OCI-M2 (cell line): ENCODE data around the gene CRACR2A.

Experiments used
- DNase-seq: peaks from one replicate; lab custom pipeline; 2025; ENCODE audit not compliant: unreplicated experiment; lab: John Stamatoyannopoulos, UW

CRACR2A gene

DNA sequence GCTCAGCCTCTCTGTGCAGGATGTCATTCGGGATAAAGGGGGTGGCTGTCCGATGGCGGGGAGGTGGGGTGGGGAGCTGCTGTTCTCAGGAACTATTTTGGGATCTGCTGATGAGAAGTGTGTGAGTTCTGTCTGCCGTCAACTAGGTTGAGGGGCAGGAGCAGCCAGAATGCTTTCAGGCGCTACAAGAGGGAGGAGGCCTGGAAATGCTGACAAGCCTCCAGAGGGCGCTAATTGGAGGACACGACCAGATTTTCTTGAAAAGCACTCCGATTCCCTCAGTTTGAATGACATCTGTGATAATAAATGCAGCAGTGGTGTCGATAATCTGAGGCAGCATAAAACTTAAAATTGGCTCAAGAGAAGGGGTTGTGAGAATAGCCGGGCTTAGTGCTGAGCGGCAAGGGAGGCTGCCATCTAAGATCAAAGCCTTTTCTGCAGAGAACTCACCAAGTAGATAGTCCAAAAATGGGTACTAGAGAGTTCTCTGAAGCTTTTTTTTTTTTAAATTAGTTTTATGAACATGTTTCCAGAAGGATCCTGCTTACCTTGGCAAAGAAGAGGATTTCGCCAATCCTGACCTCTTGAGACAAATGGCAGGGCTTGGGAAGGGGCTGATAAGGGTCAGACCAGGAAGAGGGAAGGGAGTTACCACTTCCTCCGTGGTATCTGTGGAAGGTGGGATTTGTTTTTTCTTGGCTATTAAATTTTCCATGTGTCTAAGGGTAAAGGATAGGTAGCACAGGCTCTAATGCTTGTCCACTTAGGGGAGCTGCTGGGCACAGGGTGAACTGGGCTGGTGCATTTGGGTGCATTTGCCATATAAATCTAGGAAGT is 94.4 kb downstream of the CRACR2A start:
- DNase-seq: no peak

- no peak for DNase-seq
These were observed 95.8 kb downstream of the CRACR2A start for GRCh38 chr12:3656946-3657622.

GRCh38 chr12:3655328-3655900 is 97.5 kb downstream of the CRACR2A start:
- no peak for DNase-seq

DNA sequence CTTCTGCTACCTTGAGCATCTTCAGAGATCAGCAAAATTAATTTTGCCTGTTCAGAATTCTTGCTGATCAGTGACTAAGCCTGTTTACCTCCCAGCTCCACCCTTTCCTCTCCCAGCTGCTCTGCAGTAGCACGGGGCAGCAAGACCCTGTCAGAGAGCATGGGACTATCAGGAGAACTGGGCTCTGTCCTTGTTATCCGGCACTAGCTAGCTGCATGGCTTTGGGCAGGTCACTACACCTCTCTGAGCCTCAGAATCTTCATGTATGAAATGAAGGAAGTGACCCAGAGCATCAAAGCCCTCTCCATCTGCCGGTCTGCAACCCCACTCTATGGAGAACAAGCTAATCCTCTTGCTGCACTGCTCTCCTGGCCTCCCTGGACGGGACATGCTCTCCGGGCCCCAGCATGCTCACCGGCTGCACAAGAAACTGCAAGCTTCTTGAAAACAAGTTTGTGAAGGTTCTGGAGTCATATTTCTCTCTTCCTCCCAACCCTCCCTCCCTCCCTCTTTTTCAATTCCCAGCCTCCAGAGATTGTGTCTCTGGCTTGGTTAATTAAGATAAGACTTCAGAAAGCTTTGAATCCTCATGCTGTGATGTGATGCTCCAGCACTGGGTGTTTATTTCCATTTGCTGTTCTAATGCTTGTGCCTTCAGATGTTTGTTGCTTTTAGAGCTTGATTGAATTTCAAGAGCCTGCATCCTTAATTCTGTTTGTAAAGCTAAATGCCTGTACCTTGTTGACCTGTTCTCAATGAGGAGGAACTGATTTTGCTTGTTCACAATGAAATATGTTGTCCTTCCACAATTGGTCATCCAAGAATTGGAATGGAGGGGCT is 101.1 kb downstream of the CRACR2A start:
- DNase-seq: no peak

GRCh38 chr12:3647504-3647903 is 105.4 kb downstream of the CRACR2A start:
- no peak for DNase-seq

- DNase-seq: no peak
These were observed 106.2 kb downstream of the CRACR2A start for GRCh38 chr12:3646561-3647241.

GRCh38 chr12:3645091-3645490 is 107.8 kb downstream of the CRACR2A start:
- DNase-seq: no peak

GRCh38 chr12:3644104-3644503 is 108.8 kb downstream of the CRACR2A start:
- no peak for DNase-seq

DNA sequence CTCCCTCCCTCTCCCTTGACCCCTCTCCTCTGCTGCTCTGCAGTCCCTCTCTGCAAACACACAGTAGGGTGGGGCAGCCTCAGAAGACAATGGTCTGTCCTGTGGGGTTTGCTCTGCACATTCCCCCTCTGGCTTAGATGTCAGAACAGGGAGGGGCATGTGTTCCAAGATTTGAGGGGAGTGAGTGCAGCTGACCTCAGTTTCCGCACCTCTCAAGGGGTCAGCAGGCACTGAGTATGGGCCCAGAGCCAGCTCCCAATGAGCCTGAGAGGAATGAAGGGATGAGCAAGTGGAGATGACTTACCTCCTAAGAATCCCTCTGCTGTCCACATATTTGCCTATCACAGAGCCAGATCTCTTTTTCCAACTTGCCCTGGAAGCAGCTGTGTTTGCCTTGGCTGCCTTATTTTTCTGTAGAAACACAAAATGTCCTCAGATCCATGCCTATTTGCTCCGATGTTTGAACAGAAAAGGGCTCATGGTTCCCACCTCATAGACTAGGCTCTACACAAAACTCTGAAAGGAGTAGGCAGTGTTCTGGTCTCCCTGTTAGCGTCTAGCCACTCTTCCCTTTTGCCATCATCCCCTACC is 111.4 kb downstream of the CRACR2A start:
- DNase-seq: no peak

DNA sequence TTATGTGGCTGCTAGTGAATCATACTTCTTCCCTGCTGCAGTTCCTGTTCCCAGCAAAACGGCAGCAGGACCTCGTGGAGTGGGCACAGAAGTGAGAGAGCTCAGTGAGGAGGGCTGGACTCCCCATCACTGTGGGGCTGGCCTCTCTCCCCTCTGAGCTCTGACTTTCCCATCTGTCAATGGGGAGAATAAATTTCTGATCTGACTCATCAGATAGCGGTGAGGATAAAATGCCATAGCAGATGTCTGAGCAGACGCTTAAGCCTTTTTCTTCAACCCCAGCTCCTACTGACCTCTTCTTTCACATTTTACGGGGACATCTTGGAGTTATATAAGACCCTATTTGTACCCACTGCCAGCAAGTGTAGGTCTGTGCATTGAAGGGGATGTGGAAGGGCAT is 116.6 kb downstream of the CRACR2A start:
- DNase-seq: no peak

- DNase-seq: no peak
These were observed 118.6 kb downstream of the CRACR2A start for GRCh38 chr12:3634348-3634747.

DNA sequence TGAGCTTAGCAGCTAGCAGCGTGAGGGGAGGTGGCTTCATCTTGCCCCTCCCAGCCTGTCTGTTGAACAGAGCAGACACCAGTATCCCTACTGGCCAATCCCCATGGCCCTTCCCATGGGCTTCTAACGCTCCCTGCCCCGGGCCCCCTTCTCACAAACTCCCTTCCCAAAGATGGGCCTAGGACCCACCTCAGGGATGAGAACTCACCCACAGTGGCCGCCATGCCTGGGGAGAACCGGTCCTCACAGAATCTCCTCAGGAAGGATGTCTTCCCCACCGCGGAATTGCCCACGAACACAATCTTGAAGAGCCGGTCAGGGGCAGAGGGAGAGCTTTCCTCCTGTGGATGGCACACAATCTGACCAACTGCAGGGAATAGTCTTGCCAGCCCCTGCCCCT is 119.5 kb downstream of the CRACR2A start:
- no peak for DNase-seq

DNA sequence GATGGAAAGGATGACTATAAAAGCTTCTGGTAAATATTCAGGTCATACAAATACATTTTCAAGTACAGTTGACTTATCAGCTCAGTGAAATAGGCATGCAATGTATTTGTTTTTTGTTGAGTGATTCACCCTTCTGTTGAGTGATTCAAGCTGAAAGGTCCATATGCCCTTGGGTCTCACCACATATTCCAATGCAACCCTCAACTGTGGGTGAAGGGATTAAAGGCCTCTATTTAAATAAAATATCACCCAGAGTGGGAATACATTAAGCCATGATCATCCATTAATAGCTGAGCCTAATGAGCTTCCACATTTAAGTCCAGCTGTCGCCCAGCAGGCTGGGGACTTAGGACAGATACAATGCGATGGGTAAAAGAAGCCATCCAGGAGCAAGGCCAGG is 120.2 kb downstream of the CRACR2A start:
- no peak for DNase-seq

DNA sequence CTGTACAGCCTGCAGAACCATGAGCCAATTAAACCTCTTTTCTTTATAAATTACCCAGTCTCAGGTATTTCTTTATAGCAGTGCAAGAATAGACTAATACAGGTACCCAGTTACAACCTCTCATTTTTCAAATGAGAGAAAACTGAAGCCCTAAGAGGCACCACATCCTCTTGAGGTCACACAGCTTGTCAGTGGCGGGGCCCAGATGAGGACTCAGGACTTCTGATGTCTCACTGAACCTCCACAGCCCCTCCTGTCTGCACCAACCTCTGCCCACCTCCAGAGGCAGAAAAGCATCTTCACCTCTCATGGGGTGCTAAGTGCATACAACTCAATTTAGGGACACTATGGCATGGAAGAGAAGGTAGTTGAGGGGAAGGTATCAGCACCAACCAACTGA is 120.7 kb downstream of the CRACR2A start:
- no peak for DNase-seq

DNA sequence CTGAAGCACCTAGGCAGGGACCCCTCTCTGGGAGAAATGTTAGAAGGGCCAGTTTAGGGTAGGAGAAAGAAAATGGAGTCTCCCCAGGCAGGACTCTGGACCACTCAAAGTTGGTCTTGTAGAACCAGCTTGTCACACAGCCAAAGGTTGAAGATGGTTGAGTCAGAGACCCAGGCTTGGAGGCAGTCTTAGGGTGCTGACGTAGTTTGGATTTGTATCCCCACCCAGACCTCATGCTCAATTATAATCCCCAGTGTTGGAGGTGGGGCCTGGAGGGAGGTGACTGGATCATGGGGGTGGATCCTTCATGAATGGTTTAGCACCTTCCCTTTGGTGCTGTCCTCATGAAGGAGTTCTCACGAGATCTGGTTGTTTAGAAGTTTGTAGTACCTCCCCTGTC is 121.2 kb downstream of the CRACR2A start:
- DNase-seq: no peak

GRCh38 chr12:3631272-3631637 is 121.7 kb downstream of the CRACR2A start:
- DNase-seq: no peak

- DNase-seq: no peak
These were observed 122.2 kb downstream of the CRACR2A start for GRCh38 chr12:3630621-3631271.

GRCh38 chr12:3630111-3630510 is 122.8 kb downstream of the CRACR2A start:
- no peak for DNase-seq

DNA sequence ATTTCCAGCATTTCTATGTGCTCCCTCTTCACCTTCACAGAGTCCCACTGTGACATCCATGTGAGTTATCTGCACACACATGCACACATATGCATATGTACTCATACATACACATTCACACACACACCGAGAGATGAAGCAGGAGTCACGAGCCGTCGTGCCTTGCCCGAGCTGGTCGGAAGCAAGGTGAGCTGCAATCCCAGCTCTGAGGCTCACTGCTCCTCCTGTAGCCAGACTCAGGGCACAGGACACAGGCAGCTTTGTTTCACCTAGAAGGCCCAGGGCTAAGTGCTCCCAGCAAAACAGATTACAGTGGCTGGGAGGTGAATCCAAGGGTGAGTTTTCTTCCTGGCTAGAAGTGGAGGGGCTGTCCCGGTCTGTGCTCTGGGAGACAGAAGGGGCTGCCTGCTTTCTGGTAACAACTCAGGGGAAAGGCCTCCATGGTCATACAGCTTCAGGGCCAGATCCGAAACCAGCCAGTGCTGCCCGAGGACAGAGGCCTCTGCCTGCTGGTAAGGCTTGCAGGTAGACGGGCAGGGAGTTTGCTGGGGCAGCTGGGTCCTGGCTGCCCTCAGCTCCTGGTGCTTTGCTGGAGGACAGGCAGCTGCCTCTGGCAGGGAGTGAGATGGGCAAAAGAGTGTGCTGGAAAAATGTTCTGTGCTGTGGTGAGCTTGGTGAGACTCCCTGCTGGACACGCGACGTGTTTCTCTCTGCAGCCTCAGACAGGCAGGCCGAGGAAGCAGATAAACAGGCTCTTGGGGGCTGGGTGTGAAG is 123.7 kb downstream of the CRACR2A start:
- no peak for DNase-seq
